LoVo (cell line): ENCODE data around the gene PIAS3.
"Not testable (repeated sequence)": the region's sequence is repeated elsewhere in the genome, so short reads cannot be mapped to it uniquely, and the experiment has no call there.

Experiments
- DNase-seq: peaks from one replicate; pipeline ENCODE4 v3.0.0-alpha.2; 2016; ENCODE audit warnings: low spot score

The PIAS3 gene

GRCh38 chr1:145874646-145875045 is 15.8 kb upstream of the PIAS3 start:
- no peak for DNase-seq

GRCh38 chr1:145871994-145872924 is 13.4 kb upstream of the PIAS3 start:
- DNase-seq, result no peak

DNA sequence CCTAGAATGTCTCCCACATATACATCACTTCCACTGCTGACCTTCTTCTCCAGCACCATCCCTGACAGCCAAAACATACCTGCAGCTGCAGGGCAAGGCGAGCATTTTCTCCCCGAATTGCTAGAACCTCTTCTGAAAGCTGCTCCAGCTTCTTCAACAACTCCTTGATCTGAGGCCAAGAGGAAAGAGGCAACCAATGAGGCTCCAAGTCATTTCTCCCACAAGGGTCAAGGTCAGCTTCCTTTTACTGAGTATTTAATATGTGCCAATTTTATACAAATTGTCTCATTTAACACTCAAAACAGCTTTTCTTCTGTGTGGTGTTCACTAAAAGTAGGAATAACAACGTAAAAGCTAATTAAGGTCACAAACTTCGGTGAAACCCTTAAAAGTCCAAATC is 9.4 kb upstream of the PIAS3 start:
- DNase-seq, result no peak

DNA sequence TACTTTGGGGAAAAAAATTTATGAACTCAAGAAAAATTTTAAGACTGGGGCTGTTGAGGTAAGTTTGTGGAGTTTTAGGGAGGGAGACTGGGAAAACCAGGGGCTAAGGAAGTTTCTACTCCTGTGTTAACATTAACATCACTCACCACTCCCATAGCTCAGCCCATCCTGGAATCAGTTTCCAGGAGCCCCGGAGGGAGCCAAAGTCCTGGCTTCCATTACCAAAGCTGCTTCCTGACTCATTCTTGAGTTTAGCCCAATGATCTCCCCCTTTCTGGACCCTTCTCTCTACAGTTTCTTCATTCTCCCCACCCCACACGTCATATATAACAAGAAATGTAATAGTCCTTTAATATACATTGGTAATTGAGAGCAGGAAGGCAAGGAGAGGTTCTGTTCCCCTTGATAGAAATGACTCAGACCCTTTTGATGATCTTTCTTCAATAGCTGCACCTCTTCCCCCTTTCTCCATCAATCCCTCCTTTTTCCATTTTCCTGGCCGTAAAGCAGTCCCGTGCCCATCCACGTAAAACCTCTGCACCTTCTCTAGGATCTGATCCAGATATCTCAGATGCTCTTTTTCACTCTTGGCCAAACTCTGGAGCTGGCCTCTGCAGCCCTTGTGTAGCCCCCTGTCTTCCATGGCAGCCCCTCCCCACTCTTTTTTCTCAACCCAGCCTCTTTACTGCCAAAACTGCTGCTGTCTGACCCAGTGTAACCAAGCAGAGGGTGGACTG is 4.6 kb upstream of the PIAS3 start:
- no peak for DNase-seq

DNA sequence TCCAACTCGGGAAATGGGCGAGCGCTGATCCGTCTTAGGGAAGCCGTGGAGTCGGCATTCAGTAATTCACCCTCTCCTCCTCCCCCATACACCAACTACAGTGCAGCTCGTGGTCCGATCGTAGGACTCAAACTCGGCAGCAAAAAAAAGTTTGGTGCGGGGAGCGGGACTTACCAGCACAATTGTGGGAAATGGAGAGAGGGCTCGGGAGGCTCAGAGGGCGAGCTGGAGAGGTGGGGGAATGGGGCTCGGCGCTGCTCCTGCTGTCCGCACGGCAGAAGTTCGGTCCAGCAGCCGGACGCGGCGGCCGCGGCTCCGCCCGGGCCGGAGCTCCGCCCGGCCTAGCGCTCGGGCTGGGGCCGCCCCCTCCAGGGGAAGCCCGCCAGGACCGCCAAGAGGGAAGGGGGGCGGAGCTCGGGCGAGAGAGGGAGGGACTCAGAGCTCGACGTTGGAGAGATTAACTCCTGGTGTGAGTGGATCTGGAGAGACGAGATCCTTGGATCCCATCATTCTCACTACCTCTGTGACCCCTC is 676 bp upstream of the PIAS3 start:
- peak; percentile 86 for DNase-seq

GRCh38 chr1:145858238-145858900 is 512 bp downstream of the PIAS3 start:
- peak; percentile 30 for DNase-seq

DNA sequence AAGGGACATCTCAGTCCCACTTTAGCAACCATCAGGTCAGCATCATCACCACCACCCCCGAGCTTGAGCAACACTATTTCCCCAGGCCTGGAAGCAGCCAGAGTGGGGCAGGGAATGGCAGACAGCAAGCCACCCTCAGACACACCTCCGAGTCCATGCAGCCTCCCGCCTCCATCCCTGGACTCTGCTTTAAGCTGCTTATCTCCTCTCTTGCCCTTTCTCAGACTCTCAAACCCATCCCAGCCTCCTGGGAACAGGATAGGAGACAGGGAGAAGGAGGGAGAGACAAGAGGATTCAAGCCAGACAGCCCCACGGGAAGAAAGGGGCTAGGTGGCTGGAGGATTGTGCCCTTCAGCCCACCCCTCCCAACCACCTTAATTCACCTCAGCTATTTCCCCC is 1.7 kb downstream of the PIAS3 start:
- no peak for DNase-seq

GRCh38 chr1:145855426-145855948 is 3.4 kb downstream of the PIAS3 start:
- no peak for DNase-seq

GRCh38 chr1:145849356-145850160 is 9.3 kb downstream of the PIAS3 start:
- DNase-seq, result no peak

GRCh38 chr1:145847827-145848226 is 11.1 kb downstream of the PIAS3 start:
- DNase-seq, result no peak

GRCh38 chr1:145846201-145846612 is 12.7 kb downstream of the PIAS3 start:
- DNase-seq, result no peak

DNA sequence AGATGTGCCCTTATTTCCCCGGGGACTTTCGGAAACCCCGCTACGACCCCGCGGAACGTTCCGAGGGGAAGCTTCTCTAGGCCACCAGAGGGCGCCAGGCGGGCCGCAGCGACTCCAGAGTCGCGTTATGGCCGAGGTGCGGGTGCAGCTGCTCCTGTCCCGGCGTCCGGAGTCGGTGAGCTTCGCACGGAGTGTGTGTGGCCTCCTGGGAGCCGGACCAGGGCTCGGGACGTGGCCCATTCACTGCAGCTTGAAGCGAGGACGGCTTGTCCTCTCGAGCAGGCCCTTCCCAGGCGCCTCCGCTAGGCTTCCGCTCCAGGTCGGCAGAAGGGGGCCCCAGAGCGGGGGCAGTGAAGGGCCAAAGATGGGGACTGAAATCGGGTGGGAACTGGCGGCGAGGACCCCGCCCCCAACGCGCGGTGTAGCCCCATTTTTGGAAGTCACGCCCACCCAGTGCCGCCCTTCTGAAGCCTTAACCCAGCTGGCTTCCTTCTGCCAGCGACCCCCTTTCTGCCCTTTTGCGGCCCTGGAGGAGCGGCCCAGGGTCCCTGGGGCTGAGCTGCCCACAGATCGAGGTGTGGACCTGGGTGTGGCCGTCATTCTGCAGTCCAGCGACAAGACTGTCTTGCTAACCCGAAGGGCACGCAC is 13.2 kb downstream of the PIAS3 start, which contains the start of gene NUDT17:
NUDT17 (plus strand) TSS at position 117 of the 648 bp plus-strand sequence; CDS start at position 128, 11 bp downstream.
- peak; percentile 82 for DNase-seq

- DNase-seq, result no peak
These were observed 13.8 kb downstream of the PIAS3 start for GRCh38 chr1:145845144-145845513.

GRCh38 chr1:145843031-145843430 is 15.8 kb downstream of the PIAS3 start:
- DNase-seq, result no peak

GRCh38 chr1:145837656-145838055 is 21.2 kb downstream of the PIAS3 start:
- no peak for DNase-seq

GRCh38 chr1:145830810-145831209 is 28.1 kb downstream of the PIAS3 start:
- not testable (repeated sequence) for DNase-seq

GRCh38 chr1:145828367-145829026 is 30.4 kb downstream of the PIAS3 start:
- no peak for DNase-seq

- no peak for DNase-seq
These were observed 30.9 kb downstream of the PIAS3 start for GRCh38 chr1:145827966-145828365.

- no peak for DNase-seq
These were observed 32.9 kb downstream of the PIAS3 start for GRCh38 chr1:145826030-145826429.

DNA sequence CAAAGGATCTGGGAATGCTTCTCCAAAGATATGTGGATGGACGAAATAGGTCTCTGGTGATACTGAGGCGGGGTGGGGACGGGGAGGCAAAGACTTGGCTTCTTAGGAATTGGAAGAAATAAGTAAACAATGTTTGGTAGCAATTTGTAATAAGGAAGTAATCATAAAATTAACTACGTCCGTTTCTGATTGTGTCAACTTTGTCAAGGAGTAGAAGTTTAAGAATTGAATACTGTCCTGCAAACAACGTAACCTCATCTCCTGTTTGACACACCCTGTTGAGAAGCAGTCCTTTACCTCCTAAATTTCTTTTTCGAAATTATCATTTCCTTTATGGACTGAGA is 34.4 kb downstream of the PIAS3 start:
- DNase-seq, result no peak
